Measurements from ENCODE around the gene UROS.

The UROS gene

DNA sequence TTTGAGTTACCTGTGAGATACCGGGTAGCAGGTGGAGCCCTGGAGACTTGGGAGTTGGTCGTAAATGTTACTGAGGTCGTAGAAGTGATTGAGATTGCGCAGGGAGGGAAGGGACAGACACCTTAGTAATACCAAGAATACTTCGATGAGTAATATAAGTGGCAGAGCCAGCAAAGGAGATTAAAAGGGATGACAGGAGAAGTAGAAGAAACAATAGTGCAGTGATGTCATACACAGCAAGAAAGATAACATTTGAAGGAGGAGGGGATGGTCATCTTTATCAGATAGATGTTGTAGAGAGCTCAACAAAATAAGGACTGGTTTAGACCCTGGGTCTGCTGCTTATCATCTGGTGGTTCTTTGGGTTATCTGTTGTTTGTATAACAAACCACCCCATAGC, 5.3 kb upstream of the UROS start:
- no peak for DNase-seq

GRCh38 chr10:125827133-125827532, 4.1 kb upstream of the UROS start:
- DNase-seq, result no peak

- no peak for DNase-seq
These were observed 1.7 kb upstream of the UROS start for GRCh38 chr10:125824736-125825135.

DNA sequence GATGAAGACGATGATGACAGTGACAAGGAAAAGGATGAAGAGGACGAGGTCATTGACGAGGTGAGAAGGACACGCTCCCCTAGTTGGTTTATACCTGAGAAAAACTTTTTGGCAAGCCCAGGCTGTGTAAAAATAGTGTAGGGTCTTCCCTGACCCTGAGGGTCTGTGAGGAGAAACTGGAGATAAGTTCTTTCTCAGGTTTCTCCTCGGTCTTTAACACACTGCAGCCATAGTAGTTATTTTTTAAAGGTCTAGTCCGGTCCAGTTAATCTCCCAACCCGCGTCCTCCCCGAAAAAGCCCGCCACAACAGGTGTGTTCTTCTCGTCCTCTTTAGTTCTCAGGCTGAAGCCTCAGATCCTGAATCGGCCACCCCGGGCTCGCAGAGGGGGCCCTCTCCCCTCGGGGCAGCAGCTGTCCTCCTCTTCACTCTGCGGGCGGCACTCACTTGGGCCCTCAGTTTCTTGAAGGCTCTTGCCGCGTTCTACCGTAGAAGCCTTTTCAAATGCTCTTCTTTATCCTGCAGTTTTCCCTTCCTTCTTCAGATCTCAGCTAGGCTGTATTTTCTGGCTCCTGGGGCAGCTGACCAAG, 699 bp upstream of the UROS start:
- DNase-seq, result no peak

DNA sequence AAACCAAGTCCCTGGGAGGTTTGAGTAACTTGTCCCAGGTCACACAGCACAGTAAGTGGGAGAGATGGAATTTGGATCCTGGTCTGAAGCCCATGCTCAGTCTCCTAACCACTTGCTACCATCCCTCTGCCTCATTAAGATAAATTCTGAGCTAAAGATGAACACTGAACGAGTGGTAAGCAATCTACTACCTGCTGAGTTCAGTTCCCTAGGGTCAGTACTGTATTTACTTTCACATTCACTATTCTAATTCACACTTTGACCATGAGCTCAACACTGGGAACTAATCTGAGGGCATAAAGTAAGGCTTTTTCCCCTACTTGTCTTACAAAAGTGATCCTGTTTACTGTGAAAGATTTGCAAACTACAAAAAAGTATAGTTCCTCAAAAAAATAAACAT, 2.4 kb downstream of the UROS start:
- DNase-seq, result no peak

GRCh38 chr10:125817337-125817946, 5.6 kb downstream of the UROS start:
- no peak for DNase-seq

DNA sequence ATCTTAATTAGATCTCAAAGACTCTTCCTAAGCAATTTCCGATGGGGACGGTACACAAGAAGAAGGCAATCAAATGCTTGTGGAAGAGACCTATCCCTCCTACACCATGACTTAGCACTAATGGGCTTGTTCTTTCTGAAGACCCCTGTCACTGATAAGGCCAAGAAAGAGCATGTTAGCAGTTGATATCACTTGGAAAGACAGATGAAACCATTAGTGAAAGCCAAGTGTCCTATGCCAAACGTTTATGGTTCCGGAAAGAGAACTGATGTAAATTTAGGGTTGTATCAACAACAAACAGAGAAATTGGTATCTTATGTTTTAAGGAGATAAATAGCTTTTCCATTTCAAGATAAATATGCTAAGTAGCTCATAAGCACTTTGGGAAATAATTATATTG, 6.5 kb downstream of the UROS start:
- DNase-seq, result no peak

- DNase-seq, result no peak
These were observed 7.3 kb downstream of the UROS start for GRCh38 chr10:125815764-125816163.

DNA sequence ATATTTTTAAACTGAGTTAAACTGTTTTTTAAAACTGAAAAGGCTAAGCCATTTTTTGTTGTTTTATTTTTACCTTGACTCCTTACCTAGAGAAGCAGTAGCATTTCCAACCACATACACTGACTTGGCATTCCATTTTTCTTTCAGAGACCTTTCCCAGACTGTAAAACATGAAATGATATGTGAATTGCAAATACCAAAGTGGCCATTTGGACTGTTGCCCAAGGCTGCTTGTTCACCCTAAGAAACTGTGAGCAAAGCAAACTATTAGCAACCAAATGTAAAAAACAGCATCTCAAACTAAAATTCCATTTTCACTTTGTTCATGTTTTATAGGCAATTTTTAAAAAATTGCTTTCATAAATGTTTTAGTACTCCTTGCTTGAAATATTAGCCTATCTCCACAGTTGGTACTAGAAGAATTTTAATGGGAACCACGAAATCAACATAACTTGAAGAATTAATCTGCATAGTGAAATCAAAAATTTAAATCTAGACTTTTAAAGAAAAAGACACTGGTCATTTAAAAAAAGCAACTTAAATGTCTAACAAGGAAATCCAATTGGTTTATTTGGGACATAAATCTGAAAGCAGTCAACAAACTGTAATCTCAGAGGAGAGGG, 10.8 kb downstream of the UROS start:
- no peak for DNase-seq

DNA sequence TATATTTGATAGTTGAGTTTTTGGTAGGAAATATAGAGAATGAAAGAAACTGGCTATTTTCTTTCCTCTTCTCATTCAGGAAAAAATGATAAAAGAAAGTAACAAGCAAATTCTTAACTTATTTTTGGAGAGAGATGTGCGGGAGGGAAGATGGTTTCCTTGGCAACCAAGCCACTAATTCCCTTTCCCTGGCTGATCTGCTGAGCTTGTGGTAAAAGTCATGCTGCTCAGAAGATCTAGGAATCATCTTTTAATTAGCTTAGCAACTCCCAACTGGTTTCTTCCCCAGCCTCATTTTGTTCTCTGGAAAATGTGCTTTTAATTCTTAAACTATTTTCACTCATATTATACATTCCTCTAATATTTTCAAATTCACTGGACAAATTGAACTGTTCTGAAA, 11.8 kb downstream of the UROS start:
- DNase-seq, result no peak

- DNase-seq, result no peak
These were observed 15.0 kb downstream of the UROS start for GRCh38 chr10:125808047-125808446.

DNA sequence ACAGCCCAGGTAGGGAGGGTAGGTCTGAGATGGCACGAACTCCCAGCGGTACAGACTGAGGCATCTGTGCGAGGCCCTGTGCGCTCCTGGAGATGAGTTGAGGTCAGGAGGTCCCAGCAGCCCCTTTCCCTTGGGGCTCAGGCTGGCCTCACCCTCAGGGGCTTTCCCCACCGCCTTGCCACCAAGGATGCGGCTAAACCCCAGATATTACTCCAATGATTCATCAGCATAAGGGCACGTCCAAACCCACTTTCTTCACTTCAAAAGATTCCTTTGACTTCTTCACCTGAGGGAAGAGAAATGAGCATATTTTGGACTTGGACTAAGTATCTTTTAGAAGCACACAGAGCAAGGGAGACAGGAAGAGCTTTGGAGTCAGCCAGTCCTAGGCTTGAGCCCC, 20.3 kb downstream of the UROS start:
- DNase-seq, result no peak

DNA sequence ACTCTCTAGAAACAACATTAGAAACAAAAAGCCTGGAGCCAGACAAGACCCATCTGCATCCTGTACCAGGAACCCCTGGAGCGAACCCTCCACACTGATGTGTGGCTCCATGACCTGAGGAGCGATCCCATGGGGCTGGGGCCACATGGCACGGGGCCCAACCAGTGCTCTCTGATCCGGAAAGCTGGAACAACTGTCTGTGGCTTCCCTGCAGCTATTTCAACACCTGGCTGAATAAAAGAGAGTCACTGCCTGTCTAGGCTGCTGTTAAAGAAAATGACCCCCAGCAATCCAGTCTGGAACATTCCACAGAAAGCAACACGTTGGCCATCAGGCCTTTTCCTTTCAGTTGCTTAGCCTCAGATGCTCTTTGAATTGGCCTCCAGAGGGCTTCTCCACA, 20.9 kb downstream of the UROS start:
- no peak for DNase-seq

GRCh38 chr10:125801574-125801973, 21.5 kb downstream of the UROS start:
- no peak for DNase-seq

GRCh38 chr10:125799451-125800182, 23.4 kb downstream of the UROS start:
- no peak for DNase-seq

GRCh38 chr10:125797994-125798662, 24.9 kb downstream of the UROS start:
- DNase-seq, result no peak

GRCh38 chr10:125797424-125797823, 25.6 kb downstream of the UROS start:
- no peak for DNase-seq

- no peak for DNase-seq
These were observed 27.3 kb downstream of the UROS start for GRCh38 chr10:125795637-125796190.

- no peak for DNase-seq
These were observed 27.9 kb downstream of the UROS start for GRCh38 chr10:125795128-125795527.

DNA sequence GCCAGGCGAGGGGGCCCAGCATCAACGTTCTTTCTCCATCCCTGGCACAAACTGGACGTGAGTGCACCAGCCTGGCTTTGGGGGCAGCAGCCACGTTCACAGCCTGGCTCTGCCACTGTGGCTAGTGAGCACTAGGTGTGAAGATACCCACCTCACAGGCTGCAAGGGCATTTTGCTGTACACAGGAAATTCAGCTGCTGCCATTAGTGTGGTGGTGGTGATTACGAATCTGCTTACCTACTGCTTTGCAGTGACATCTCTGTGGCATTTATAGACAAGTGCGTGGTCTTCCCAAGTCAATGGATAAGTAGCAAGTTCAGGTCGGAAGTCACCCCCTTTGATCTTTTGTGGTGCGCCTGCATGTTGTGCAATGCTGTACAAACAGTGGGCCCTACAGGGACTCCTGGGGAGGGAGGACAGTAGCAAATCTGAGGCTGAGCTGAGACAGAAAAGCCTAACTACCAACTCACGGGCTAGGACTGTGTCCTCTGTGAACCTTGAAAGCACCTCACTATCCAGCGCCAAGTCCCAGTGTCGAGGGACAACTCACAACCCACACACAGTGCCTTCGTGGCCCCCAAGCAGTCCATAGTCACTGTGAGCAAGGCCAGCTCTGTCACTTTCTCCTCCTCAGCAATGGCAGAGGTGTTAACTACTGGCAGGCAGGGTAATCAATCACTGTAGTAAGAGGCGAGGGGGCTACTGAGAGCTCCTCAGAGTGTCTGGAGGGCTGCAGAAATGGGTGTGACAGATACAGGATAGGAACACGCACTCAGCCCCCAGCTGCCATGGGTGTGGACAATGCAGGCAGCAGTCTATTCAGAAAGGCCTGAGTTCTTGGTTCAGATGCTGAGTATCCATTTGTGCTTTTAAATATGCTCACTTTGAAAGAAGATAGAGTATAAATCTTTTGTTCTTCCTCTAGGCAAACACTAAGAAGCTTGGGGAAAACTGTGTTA, 30.4 kb downstream of the UROS start:
- no peak for DNase-seq

- DNase-seq, result no peak
These were observed 34.7 kb downstream of the UROS start for GRCh38 chr10:125788156-125789034.

Measured in 8988T (cell line).